Measurements from ENCODE around the gene RIOK2. TPM values are rescaled to one million over a fixed set of nuclear protein-coding genes. Genes with fewer than 3 reads are reported as not detected.
A peak's percentile ranks its signal among the peaks of the same experiment; 100 is the strongest.

Gene RIOK2
- total and polyA plus RNA-seq, 10 of the 15 experiments (the other 5 are each of a cell fraction or from before 2014, with no cell fraction given): 23.0 to 69.1 (median 33.3) TPM

- ChIA-PET POLR2A (interaction anchor here (0.5 kb wide), 1 partner anchor 26 kb away, joined by 5 read pairs; the partner anchor contains the start of gene RIOK2), RAD21 (ENCODE audit: unreplicated experiment) (no interaction called here), CTCF (interaction anchor here (1.1 kb wide), 1 partner anchor 22 kb away, joined by 4 read pairs; no protein-coding TSS in a partner anchor), SMC1A (ENCODE audit: uncharacterized antibody, unreplicated experiment) (interaction anchor here (0.8 to 2.2 kb wide), 2 partner anchors 14 to 17 kb away, joined by 3 to 7 read pairs; no protein-coding TSS in a partner anchor)
- in situ Hi-C loops (cut with MboI) (no loop called here), intact Hi-C loops (cut with micrococcal nuclease; ENCODE audit: unreplicated experiment) (no loop called here)
- DNase-seq (ENCODE audit: low read depth, low spot score) (no peak), ATAC-seq (no peak), FAIRE-seq (no peak)
- H3K4me1 ChIP-seq (ENCODE audit: control insufficient read depth, insufficient read depth, low read length): no peaks in the 10 kb centered on the region
- no peak overlapping the region for H3K9ac ChIP-seq (ENCODE audit: control insufficient read depth, insufficient read depth, low read length)
- no peaks in the 10 kb centered on the region; the same call in 2 of the 3 replicates for H3K9me3 ChIP-seq (replicated peaks; ENCODE audit: control insufficient read depth, insufficient read depth, low read length)
- TF ChIP-seq TCF12 (IDR thresholded peaks at IDR 0.05; ENCODE audit: low read depth, low read length) (no peak), PBX3 (IDR thresholded peaks at IDR 0.05; ENCODE audit: insufficient replicate concordance, low read depth, low read length) (no peak), SMC3 (IDR thresholded peaks at IDR 0.05; ENCODE audit: borderline replicate concordance, low read length) (no peak), ATF7 (IDR thresholded peaks at IDR 0.05; ENCODE audit: low read depth) (peak; percentile 44; the same call in 1 of the 2 replicates)
- no peaks in the 10 kb centered on the region for H4K20me1 ChIP-seq (ENCODE audit: control insufficient read depth, insufficient read depth)
- no peak overlapping the region for H3K4me3 ChIP-seq
- H3K79me2 ChIP-seq (ENCODE audit: control insufficient read depth, insufficient read depth, low read length): no peaks in the 10 kb centered on the region
- no peaks in the 10 kb centered on the region for H3K27me3 ChIP-seq (replicated peaks in 1 of 2; ENCODE audit: control insufficient read depth in 2 of 2, insufficient read depth in 2 of 2, low read length in 1 of 2)
- H3K27ac ChIP-seq (ENCODE audit: control insufficient read depth, insufficient read depth): no peak overlapping the region
- H3K36me3 ChIP-seq (ENCODE audit: control insufficient read depth in 2 of 2, insufficient read depth in 2 of 2, low read length in 1 of 2): no peaks in the 10 kb centered on the region
- no peak overlapping the region for H2AFZ ChIP-seq (ENCODE audit: control insufficient read depth, low read depth, low read length)
- 52% methylated on average over 2 of the region's 2 CpGs for WGBS (ENCODE audit: insufficient coverage, insufficient replicate concordance, low lambda C conversion rate, missing lambda C conversion rate)
- no peak overlapping the region for H3K4me2 ChIP-seq (ENCODE audit: control insufficient read depth, insufficient read depth)
- no TSS peak for BruUV-seq (replicated peaks)
These were observed 26.3 kb upstream of the RIOK2 start for GRCh38 chr5:97209343-97209742.

GRCh38 chr5:97208714-97209113 lies 25.7 kb upstream of the RIOK2 start:
- Histone ChIP-seq H3K9ac (ENCODE audit: control insufficient read depth, insufficient read depth, low read length) (no peak overlapping the region), H2AFZ (ENCODE audit: control insufficient read depth, low read depth, low read length) (no peak overlapping the region), H3K36me3 (ENCODE audit: control insufficient read depth in 2 of 2, insufficient read depth in 2 of 2, low read length in 1 of 2) (no peaks in the 10 kb centered on the region), H3K9me3 (replicated peaks; ENCODE audit: control insufficient read depth, insufficient read depth, low read length) (no peaks in the 10 kb centered on the region; the same call in 2 of the 3 replicates), H3K4me3 (no peak overlapping the region), H3K27me3 (replicated peaks in 1 of 2; ENCODE audit: control insufficient read depth in 2 of 2, insufficient read depth in 2 of 2, low read length in 1 of 2) (no peaks in the 10 kb centered on the region), H3K79me2 (ENCODE audit: control insufficient read depth, insufficient read depth, low read length) (no peaks in the 10 kb centered on the region), H3K4me2 (ENCODE audit: control insufficient read depth, insufficient read depth) (no peak overlapping the region), H3K4me1 (ENCODE audit: control insufficient read depth, insufficient read depth, low read length) (no peaks in the 10 kb centered on the region), H4K20me1 (ENCODE audit: control insufficient read depth, insufficient read depth) (no peaks in the 10 kb centered on the region), H3K27ac (ENCODE audit: control insufficient read depth, insufficient read depth) (no peak overlapping the region)
- ChIA-PET POLR2A (no interaction called here), CTCF (no interaction called here), RAD21 (ENCODE audit: unreplicated experiment) (interaction anchor here (0.6 kb wide), 1 partner anchor 456 kb away, joined by 3 read pairs; no protein-coding TSS in a partner anchor), SMC1A (ENCODE audit: uncharacterized antibody, unreplicated experiment) (interaction anchor here (0.8 to 2.2 kb wide), 3 partner anchors 14 to 48 kb away, joined by 3 to 7 read pairs (median 3); no protein-coding TSS in a partner anchor)
- in situ Hi-C loops (cut with MboI): no loop called here
- BruUV-seq (replicated peaks): no TSS peak
- ATAC-seq: no peak
- WGBS (ENCODE audit: insufficient coverage, insufficient replicate concordance, low lambda C conversion rate, missing lambda C conversion rate): 3% methylated on average over 2 of the region's 2 CpGs
- intact Hi-C loops (cut with micrococcal nuclease; ENCODE audit: unreplicated experiment): no loop called here
- FAIRE-seq: no peak
- DNase-seq (ENCODE audit: low read depth, low spot score): no peak
- TF ChIP-seq GABPA (IDR thresholded peaks at IDR 0.05; ENCODE audit: low read depth): no peak
- TF ChIP-seq ESRRA (IDR thresholded peaks at IDR 0.05; ENCODE audit: low read length): no peak
- no peak for TF ChIP-seq STAT1 (conservative IDR thresholded peaks at IDR 0.05)
- TF ChIP-seq CREB1 (IDR thresholded peaks at IDR 0.05; ENCODE audit: low read depth): no peak
- TF ChIP-seq CTCF (IDR thresholded peaks at IDR 0.05 in 2 of 3, conservative IDR thresholded peaks at IDR 0.05 in 1 of 3; ENCODE audit: control insufficient read depth in 2 of 3, extremely low read depth in 1 of 3, insufficient read depth in 1 of 3, low read depth in 3 of 3, low read length in 3 of 3): no peak
- no peak for TF ChIP-seq ZZZ3 (IDR thresholded peaks at IDR 0.05; ENCODE audit: control insufficient read depth, insufficient read length, low read depth)
- TF ChIP-seq WRNIP1 (IDR thresholded peaks at IDR 0.05; ENCODE audit: borderline replicate concordance, low read depth, low read length): no peak
- TF ChIP-seq TAF1 (IDR thresholded peaks at IDR 0.05; ENCODE audit: borderline replicate concordance, low read depth, low read length): no peak
- TF ChIP-seq RAD51 (IDR thresholded peaks at IDR 0.05): no peak
- TF ChIP-seq NR2C1 (IDR thresholded peaks at IDR 0.05): no peak
- TF ChIP-seq GATAD2B (conservative IDR thresholded peaks at IDR 0.05; ENCODE audit: low read depth): no peak
- TF ChIP-seq ATF7 (IDR thresholded peaks at IDR 0.05; ENCODE audit: low read depth): no peak
- TF ChIP-seq TCF12 (IDR thresholded peaks at IDR 0.05; ENCODE audit: low read depth, low read length): no peak

Data from GM12878 (cell line).